K562 (cell line): Measurements from ENCODE around the gene GRIK5. TPM values are rescaled to one million over a fixed set of nuclear protein-coding genes. Genes with fewer than 3 reads are reported as not detected.

Experiments used
- BCLAF1 ChIP-seq, 2 experiments: fragments of 450-650 bp in 1 of 2; IDR thresholded peaks; 2 replicates each; pipeline ENCODE4 v1.6.1; 2011 to 2017; ENCODE audit warnings: low read depth in 2 of 2, antibody characterized with exemption in 1 of 2, borderline replicate concordance in 1 of 2, low read length in 1 of 2, mild to moderate bottlenecking in 1 of 2, mixed read lengths in 1 of 2; ENCODE audit not compliant: control insufficient read depth in 1 of 2
- CBX3 ChIP-seq, 2 experiments: IDR thresholded peaks; 1 replicate in 1 of 2; 2 replicates in 1 of 2; pipeline ENCODE4 v1.6.1; 2012; ENCODE audit warnings: inconsistent platforms in 2 of 2, low read length in 2 of 2, borderline replicate concordance in 1 of 2, control low read depth in 1 of 2
- CTCF ChIP-seq, 3 experiments: IDR thresholded peaks in 2 of 3; conservative IDR thresholded peaks in 1 of 3; 2 replicates each; pipeline ENCODE4 v1.5.1; 2011 to 2012; ENCODE audit warnings: low read length in 3 of 3, mild to moderate bottlenecking in 3 of 3, control low read depth in 2 of 3, improper control_type of control experiment in 1 of 3, inconsistent platforms in 1 of 3, low read depth in 1 of 3, mixed read lengths in 1 of 3, moderate library complexity in 1 of 3; ENCODE audit not compliant: insufficient read depth in 2 of 3
- ESRRB ChIP-seq: fragments of 250-450 bp; sonication (Bioruptor Pico); IDR thresholded peaks from 2 replicates; pipeline ENCODE4 v1.5.0; 2020; ENCODE audit warnings: mild to moderate bottlenecking, moderate library complexity, borderline replicate concordance
- FIP1L1 ChIP-seq: fragments of 200-400 bp; formaldehyde crosslinking; IDR thresholded peaks from 2 replicates; pipeline ENCODE4 v1.6.1; 2018; ENCODE audit warnings: mild to moderate bottlenecking, low read depth, low read length; ENCODE audit not compliant: poor library complexity, severe bottlenecking
- KLF6 ChIP-seq: fragments of 250-450 bp; sonication (Bioruptor Pico); IDR thresholded peaks from 2 replicates; pipeline ENCODE4 v1.4.0; 2020; ENCODE audit warnings: mild to moderate bottlenecking, moderate library complexity, borderline replicate concordance
- MYNN ChIP-seq, 2 experiments: sonication (generic); formaldehyde crosslinking in 1 of 2; IDR thresholded peaks; 2 replicates each; pipeline versions ENCODE4 v1.5.0 to v1.6.1; 2016 to 2020; ENCODE audit warnings: antibody characterized with exemption in 1 of 2, missing genetic modification reagents in 1 of 2
- NFIC ChIP-seq: fragments of 450-650 bp; IDR thresholded peaks from 2 replicates; pipeline ENCODE4 v1.6.1; 2017; ENCODE audit warnings: mild to moderate bottlenecking, inconsistent platforms
- RAD21 ChIP-seq, 2 experiments: fragments of 250-450 bp in 1 of 2; fragments of 450-650 bp in 1 of 2; sonication (Bioruptor Pico) in 1 of 2; formaldehyde crosslinking in 1 of 2; IDR thresholded peaks in 1 of 2; conservative IDR thresholded peaks in 1 of 2; 2 replicates each; pipeline versions ENCODE4 v1.4.0 to v1.8.0; 2020 to 2022; ENCODE audit warnings: mild to moderate bottlenecking in 2 of 2, moderate library complexity in 1 of 2
- RFX1 ChIP-seq: fragments of 450-650 bp; IDR thresholded peaks from 2 replicates; pipeline ENCODE4 v1.6.1; 2016; ENCODE audit warnings: mild to moderate bottlenecking, moderate library complexity
- SREBF1 ChIP-seq: fragments of 150-350 bp; IDR thresholded peaks from 2 replicates; pipeline ENCODE4 v1.6.1; 2014; ENCODE audit warnings: antibody characterized with exemption, low read depth, low read length, borderline replicate concordance
- TBL1XR1 ChIP-seq, 2 experiments: IDR thresholded peaks; 2 replicates each; pipeline ENCODE4 v1.6.1; 2012; ENCODE audit warnings: improper control_type of control experiment in 2 of 2, low read length in 2 of 2, mild to moderate bottlenecking in 1 of 2
- USF1 ChIP-seq: sonication (generic); formaldehyde crosslinking; IDR thresholded peaks from 2 replicates; pipeline ENCODE4 v1.9.0; 2022; ENCODE audit warnings: mild to moderate bottlenecking, missing genetic modification reagents
- ZBTB11 ChIP-seq, 3 experiments: fragments of 200-800 bp in 1 of 3; fragments of 250-450 bp in 1 of 3; fragments of 450-650 bp in 1 of 3; sonication (Bioruptor Pico) in 1 of 3; sonication (Bioruptor generic) in 1 of 3; formaldehyde crosslinking in 1 of 3; IDR thresholded peaks; 2 replicates each; pipeline versions ENCODE4 v1.6.1 to v1.8.0; 2016 to 2022; ENCODE audit warnings: mild to moderate bottlenecking in 2 of 3, missing genetic modification characterization in 2 of 3, missing compliant biosample characterization in 1 of 3, moderate library complexity in 1 of 3
- ZNF175 ChIP-seq: fragments of 200-800 bp; sonication (Bioruptor generic); IDR thresholded peaks from 2 replicates; pipeline ENCODE4 v1.6.1; 2016; ENCODE audit warnings: low read depth, mild to moderate bottlenecking, missing genetic modification characterization, missing compliant biosample characterization
- ZNF583 ChIP-seq: fragments of 250-450 bp; sonication (Bioruptor Pico); IDR thresholded peaks from 2 replicates; pipeline ENCODE4 v1.4.0; 2020
- polyA plus RNA-seq, 8 experiments: library from polyadenylated mRNA; depleted of rRNA in 4 of 8; stranded (reverse) in 5 of 8; unstranded in 3 of 8; fragments of >200 nt; fragmentation: Nextera tagmentation in 2 of 8; fragmentation: Illumina TruSeq in 1 of 8; extraction: Ambion mirVana in 2 of 8; extraction: Trizol in 1 of 8; gene quantifications; 2 replicates each; pipeline versions ENCODE4 v1.2.1 to v1.2.3, GENCODE V29; 2011 to 2014; ENCODE audit warnings: inconsistent platforms in 1 of 8, missing spikeins in 1 of 8
- total RNA-seq, 7 experiments: library from RNA; depleted of rRNA in 6 of 7; stranded (reverse); fragments of >200 nt in 6 of 7; fragmentation: Illumina TruSeq in 2 of 7; extraction: Trizol in 2 of 7; gene quantifications; 2 replicates each; pipeline versions ENCODE4 v1.2.1 to v1.2.3, GENCODE V29; 2011 to 2021; ENCODE audit warnings: low replicate concordance in 1 of 7

The GRIK5 gene
- total and polyA plus RNA-seq, 9 of the 15 experiments (the other 6 are each of a cell fraction or from before 2014, with no cell fraction given) = 0.04 to 0.55 (median 0.27) TPM; not detected in 2

- TF ChIP-seq CTCF (IDR thresholded peaks at IDR 0.05 in 2 of 3, conservative IDR thresholded peaks at IDR 0.05 in 1 of 3; ENCODE audit: insufficient read depth in 2 of 3, low read depth in 1 of 3, low read length in 3 of 3) = peak; percentile 57 to 71 (median 58)
- no peak for TF ChIP-seq BCLAF1 (IDR thresholded peaks at IDR 0.05; ENCODE audit: borderline replicate concordance in 1 of 2, control insufficient read depth in 1 of 2, low read depth in 2 of 2, low read length in 1 of 2)
- TF ChIP-seq ESRRB (CRISPR knock-in tag) = no peak
- peak; percentile 5; the same call in 1 of the 2 replicates for TF ChIP-seq NFIC
- TF ChIP-seq SREBF1 = no peak
- no peak for TF ChIP-seq ZNF175 (CRISPR knock-in tag)
- no peak for TF ChIP-seq CBX3 (IDR thresholded peaks at IDR 0.05; ENCODE audit: borderline replicate concordance in 1 of 2, low read length in 2 of 2)
- no peak for TF ChIP-seq FIP1L1
- no peak for TF ChIP-seq USF1 (CRISPR knock-in tag)
- no peak for TF ChIP-seq RFX1
- no peak for TF ChIP-seq KLF6 (CRISPR knock-in tag)
- TF ChIP-seq ZNF583 (CRISPR knock-in tag) = no peak
- TF ChIP-seq MYNN (IDR thresholded peaks at IDR 0.05) = peak; percentile 82; the same call in 1 of the 2 replicates
- TF ChIP-seq MYNN (CRISPR knock-in tag; IDR thresholded peaks at IDR 0.05) = no peak
- TF ChIP-seq TBL1XR1 (IDR thresholded peaks at IDR 0.05; ENCODE audit: low read length in 2 of 2) = no peak
- TF ChIP-seq RAD21 (CRISPR knock-in tag; conservative IDR thresholded peaks at IDR 0.05 in 1 of 2, IDR thresholded peaks at IDR 0.05 in 1 of 2) = peak in 1 of 2 experiments; percentile 49; a peak in 2 of 4 replicates
- no peak for TF ChIP-seq ZBTB11 (CRISPR knock-in tag; IDR thresholded peaks at IDR 0.05)
Observed at GRCh38 chr19:42092350-42092749, 22.3 kb upstream of the GRIK5 start (continued).
